MM.1S (cell line): ENCODE results near the gene COPE.
"Not testable (repeated sequence)": the region's sequence is repeated elsewhere in the genome, so short reads cannot be mapped to it uniquely, and the experiment has no call there.

Experiments used
- CTCF ChIP-seq: fragments of 300-600 bp; sonication (generic); IDR thresholded peaks from 2 replicates; pipeline ENCODE4 v1.5.1; 2016; ENCODE audit warnings: antibody characterized with exemption, low read length, mixed read lengths
- EZH2 ChIP-seq: fragments of 300-600 bp; sonication (generic); optimal IDR thresholded peaks from 2 replicates; pipeline ENCODE3; 2017; ENCODE audit warnings: low read depth, mild to moderate bottlenecking, antibody characterized with exemption, low read length, mixed read lengths
- EZH2phosphoT487 ChIP-seq: fragments of 300-600 bp; sonication (generic); IDR thresholded peaks from 2 replicates; pipeline ENCODE4 v1.6.1; 2018; ENCODE audit warnings: antibody characterized with exemption, low read length

- not testable (repeated sequence) for TF ChIP-seq CTCF, EZH2, EZH2phosphoT487
Measured at GRCh38 chr19:18952364-18953003, 33.3 kb upstream of the COPE start.
